GM19035 (cell line): Measurements from ENCODE around the gene KIAA1549.
"Not testable (repeated sequence)": the region's sequence is repeated elsewhere in the genome, so short reads cannot be mapped to it uniquely, and the experiment has no call there.

Source experiments
- ATAC-seq: cut with Tn5 transposase; IDR thresholded peaks from one replicate; pipeline ENCODE4 v1.9.1; 2021; ENCODE audit not compliant: unreplicated experiment

Gene KIAA1549

GRCh38 chr7:138981332-138982203 lies at the start of gene KIAA1549:
Gene KIAA1549, minus strand, starts transcription at chr7:138981389. Its CDS starts 120 bp downstream, at chr7:138981269.
- peak; percentile 83 for ATAC-seq

DNA sequence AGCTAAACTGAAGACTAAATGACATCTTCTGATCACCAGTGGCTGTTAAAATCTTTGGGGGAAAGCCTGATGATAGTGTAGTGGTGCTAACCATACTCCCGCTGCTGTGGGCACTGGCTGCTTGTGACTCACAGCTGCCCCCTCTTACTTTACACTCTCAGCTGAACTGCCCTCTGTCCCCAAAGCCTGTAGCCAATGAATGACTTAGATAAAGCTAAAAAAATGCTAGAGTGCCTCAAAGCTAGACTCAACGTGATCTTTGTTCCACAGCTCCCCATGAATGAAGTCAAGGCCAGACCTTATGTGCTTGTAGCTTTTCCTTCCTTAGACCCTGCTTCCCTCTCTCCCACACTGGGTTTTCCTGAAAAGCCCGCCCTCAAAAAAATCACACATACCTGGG lies 48.2 kb upstream of the KIAA1549 start:
- no peak for ATAC-seq

GRCh38 chr7:139026551-139026950 lies 45.4 kb upstream of the KIAA1549 start:
- ATAC-seq, result no peak

DNA sequence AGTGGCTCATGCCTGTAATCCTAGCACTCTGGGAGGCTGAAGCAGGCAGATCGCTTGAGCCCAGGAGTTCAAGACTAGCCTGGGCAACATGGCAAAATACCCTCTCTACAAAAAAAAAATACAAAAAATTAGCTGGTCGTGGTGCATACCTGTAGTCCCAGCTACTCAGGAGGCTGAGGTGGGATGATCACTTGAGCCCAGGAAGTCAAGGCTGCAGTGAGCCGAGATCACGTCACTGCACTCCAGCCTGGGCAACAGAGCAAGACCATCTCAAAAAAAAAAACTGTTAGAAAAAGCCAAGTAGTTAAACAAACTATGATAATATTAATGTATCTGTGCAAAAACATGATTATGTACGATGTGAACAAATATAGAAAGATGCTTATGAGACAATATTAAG lies 44.7 kb upstream of the KIAA1549 start:
- ATAC-seq, result not testable (repeated sequence)

GRCh38 chr7:139023076-139023475 lies 41.9 kb upstream of the KIAA1549 start:
- ATAC-seq, result no peak

- no peak for ATAC-seq
Measured at GRCh38 chr7:139022286-139022685, 41.1 kb upstream of the KIAA1549 start.

GRCh38 chr7:139018910-139019309 lies 37.7 kb upstream of the KIAA1549 start:
- no peak for ATAC-seq

- ATAC-seq, result peak; percentile 89
Measured at GRCh38 chr7:139016931-139017511, 35.8 kb upstream of the KIAA1549 start.

- no peak for ATAC-seq
Measured at GRCh38 chr7:139011373-139011772, 30.2 kb upstream of the KIAA1549 start.

DNA sequence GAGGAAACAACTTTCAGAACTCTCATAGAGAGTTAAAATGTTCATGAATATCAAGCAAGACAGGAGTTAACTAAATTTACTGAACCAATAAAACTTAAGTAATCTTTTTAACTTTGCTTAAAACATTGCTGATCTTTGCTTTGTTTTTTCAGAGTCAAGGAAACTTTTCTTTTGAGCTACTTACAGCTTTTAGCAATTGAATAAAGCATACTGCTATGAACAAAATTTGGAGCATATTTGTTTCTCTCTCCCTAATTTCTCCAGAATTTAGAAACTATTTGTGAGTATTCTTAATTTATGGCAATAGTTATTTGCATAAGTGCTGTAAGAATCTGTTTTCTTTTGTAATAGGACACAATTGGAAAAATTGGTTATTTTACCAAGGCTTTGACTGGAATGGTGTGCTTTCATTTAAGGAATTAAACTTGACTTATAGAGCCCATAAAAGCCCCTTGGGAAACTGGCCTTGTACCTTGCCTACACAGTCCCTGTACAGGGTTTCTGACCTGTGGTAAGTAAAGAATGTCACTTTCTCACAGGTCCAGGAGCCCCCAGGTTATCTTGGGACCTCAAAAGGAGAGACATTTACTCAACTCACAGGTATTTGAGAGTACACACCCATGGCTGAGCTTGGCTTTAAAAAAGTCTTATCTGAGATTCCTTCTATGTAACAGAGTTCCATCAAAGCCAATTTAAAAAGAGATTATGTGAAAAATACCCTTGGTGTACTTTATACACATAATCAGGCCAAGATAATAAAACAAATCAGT lies 23.3 kb upstream of the KIAA1549 start:
- no peak for ATAC-seq

- ATAC-seq, result no peak
Measured at GRCh38 chr7:138999414-138999813, 18.2 kb upstream of the KIAA1549 start.

- no peak for ATAC-seq
Measured at GRCh38 chr7:138992052-138992531, 10.9 kb upstream of the KIAA1549 start.

DNA sequence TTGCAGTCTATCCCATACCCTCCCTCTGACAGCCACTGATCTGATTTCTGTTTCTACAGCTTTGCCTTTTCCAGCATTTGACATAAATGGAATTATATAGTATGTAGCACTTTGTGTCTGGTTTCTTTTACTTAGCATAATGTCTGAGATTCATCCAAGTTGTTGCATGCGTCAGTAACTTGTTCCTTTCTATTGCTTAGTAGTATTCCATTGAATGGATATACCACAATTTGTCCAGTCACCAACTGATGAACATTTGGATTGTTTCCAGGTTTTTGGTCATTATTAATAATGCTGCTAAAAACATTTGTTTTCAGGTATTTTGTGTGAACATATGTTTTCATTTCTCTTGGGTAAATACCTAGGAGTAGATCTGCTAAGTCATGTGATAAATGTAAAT lies 6.5 kb upstream of the KIAA1549 start:
- no peak for ATAC-seq

DNA sequence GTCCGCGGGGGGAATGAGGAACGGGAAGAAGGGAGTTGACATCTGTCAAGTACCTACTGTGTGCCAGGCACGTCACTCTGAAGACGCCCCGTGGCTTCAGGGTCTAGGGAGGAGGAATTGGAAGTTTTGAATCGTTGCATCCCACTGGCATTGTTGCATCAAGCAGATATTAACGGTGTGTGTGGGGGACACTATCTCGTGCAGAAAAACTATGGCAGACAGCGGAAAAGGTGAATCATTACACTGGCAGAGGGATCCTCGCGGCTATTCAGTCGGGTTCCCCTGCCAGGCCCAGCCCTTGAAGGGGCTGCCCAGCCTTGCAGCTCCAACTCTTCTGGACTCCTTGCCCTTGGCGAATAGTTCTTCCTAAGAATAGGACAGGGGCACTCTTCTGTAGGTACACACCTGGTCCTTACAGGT lies 1.0 kb upstream of the KIAA1549 start:
- ATAC-seq, result no peak

DNA sequence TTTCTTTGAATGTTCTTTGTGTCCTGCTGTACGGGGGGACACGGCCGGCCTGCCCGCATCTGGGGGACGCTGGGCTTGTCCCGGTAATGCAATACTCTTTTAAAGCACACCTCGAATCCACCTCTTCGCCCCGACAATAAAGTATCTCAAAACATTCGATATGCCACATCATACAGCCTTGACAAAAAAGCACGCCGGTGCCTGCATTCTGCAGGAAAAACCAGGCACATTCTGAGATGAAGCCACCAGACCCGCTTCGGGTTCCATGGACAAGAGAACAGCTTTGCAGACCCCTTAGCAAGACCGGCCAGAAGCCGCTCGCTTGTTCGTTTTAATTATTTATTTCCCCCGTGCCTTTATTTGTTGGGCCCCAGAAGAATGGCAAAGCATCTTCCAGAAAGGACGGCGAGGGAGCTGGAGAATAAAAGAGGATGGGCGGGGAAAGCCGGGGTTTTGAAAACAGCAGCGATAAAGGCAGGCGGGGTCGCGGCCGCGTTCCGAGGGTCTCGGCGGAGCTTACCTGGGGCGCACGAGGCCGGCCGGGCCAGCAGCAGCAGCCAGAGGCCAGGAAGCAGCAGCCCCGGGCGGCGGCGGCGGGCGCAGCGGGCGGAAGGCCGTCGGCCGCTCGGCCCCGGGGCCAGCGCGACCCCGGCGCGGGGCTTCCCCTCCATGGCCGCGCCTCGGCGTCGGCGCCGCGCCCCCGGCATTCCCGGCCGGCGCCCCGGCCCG lies 462 bp downstream of the KIAA1549 start:
- peak; percentile 36 for ATAC-seq

DNA sequence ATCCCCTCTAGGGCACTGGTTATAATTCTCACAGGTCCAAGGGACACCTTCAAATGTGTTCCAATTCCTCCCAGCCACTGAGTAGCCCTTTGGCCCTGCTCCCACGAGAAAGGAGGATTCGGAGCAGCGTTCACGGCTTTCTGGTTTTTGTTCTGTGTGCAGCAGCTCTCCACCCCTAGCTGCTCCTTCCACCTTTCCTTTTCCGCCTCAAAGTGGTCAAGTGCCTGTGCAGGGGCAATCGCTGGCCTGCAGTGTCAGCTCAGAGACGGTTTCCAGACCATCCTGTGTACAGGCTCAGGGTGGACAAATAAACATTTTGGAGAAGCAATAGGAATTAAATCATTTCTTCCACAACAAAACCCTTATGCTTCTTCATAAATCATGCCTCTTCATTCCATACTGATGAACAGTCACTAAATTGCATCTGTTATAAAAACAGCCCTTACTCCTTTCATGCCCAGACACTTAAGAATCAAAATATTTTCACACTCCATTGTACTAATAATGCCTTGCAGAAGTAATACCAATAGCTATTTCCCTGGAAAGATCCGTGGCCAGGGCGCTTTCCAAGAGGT lies 1.1 kb downstream of the KIAA1549 start:
- no peak for ATAC-seq

GRCh38 chr7:138979226-138979979 lies 1.8 kb downstream of the KIAA1549 start:
- ATAC-seq, result no peak

- ATAC-seq, result no peak
Measured at GRCh38 chr7:138978541-138979184, 2.5 kb downstream of the KIAA1549 start.

- ATAC-seq, result not testable (repeated sequence)
Measured at GRCh38 chr7:138976161-138976560, 5.0 kb downstream of the KIAA1549 start.
